ELF-1 (cell line): Measurements from ENCODE around the gene PGP.

Source experiments
- DNase-seq: peaks from one replicate; pipeline ENCODE4 v3.0.0-alpha.2; 2016; ENCODE audit warnings: low read depth, low spot score

The PGP gene

GRCh38 chr16:2183671-2184070, 31.0 kb downstream of the PGP start:
- no peak for DNase-seq

- no peak for DNase-seq
These were observed 32.7 kb downstream of the PGP start for GRCh38 chr16:2181952-2182351.

GRCh38 chr16:2180962-2181923, 33.4 kb downstream of the PGP start:
- DNase-seq = no peak

- no peak for DNase-seq
These were observed 34.2 kb downstream of the PGP start for GRCh38 chr16:2180461-2180860.

GRCh38 chr16:2179576-2179975, 35.1 kb downstream of the PGP start:
- no peak for DNase-seq

GRCh38 chr16:2179107-2179501, 35.5 kb downstream of the PGP start:
- DNase-seq = no peak

- peak; percentile 82 for DNase-seq
These were observed 36.1 kb downstream of the PGP start for GRCh38 chr16:2178321-2179106.

GRCh38 chr16:2177561-2177960, 37.1 kb downstream of the PGP start:
- no peak for DNase-seq

- no peak for DNase-seq
These were observed 37.5 kb downstream of the PGP start for GRCh38 chr16:2177101-2177500.

GRCh38 chr16:2176047-2176446, 38.6 kb downstream of the PGP start:
- DNase-seq = no peak

GRCh38 chr16:2175454-2175853, 39.2 kb downstream of the PGP start:
- DNase-seq = no peak

- no peak for DNase-seq
These were observed 40.1 kb downstream of the PGP start for GRCh38 chr16:2174396-2175131.

GRCh38 chr16:2173916-2174315, 40.7 kb downstream of the PGP start:
- no peak for DNase-seq

GRCh38 chr16:2173366-2173765, 41.3 kb downstream of the PGP start:
- DNase-seq = no peak

- DNase-seq = no peak
These were observed 41.8 kb downstream of the PGP start for GRCh38 chr16:2172688-2173335.

- DNase-seq = no peak
These were observed 43.0 kb downstream of the PGP start for GRCh38 chr16:2171601-2172178.

- no peak for DNase-seq
These were observed 43.8 kb downstream of the PGP start for GRCh38 chr16:2170587-2171435.

GRCh38 chr16:2170080-2170479, 44.6 kb downstream of the PGP start:
- no peak for DNase-seq

GRCh38 chr16:2167068-2167638, 47.5 kb downstream of the PGP start:
- DNase-seq = no peak
